Measurements from ENCODE around the gene KAT6B.

DNA sequence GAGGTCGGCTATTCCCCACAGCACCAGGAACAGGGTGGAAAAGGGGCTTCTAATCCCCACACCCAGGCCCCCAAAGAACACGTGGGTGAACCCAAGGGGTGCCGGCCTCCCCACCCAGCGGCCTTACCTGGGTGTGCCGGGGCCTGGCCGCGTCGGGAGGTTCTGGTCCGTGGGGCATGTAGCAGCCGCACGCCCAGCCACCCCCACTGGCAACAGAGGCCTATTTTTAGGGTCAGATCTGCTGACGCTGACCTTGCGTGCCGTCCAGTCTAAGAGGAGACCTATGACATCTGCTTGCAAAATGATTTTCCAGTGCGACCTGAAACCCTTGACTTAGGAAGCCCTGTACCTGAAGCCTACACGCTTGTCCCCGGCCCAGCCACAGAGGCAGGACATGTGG, 247.0 kb downstream of the KAT6B start:
- TF ChIP-seq EZH2 (IDR thresholded peaks at IDR 0.05; ENCODE audit: insufficient read depth, poor library complexity, severe bottlenecking) (no peak), EZH2phosphoT487 (IDR thresholded peaks at IDR 0.05; ENCODE audit: insufficient read depth, low read depth) (no peak)
